Breast epithelium (tissue), 4 donors: ENCODE results near the gene RRM2. TPM values are rescaled to one million over a fixed set of nuclear protein-coding genes. Genes with fewer than 3 reads are reported as not detected.

Experiments
- DNase-seq, 2 donors: peaks; one replicate each; pipeline ENCODE4 v3.0.0-alpha.2; 2019; ENCODE audit warnings: low spot score in 2 of 2
- H3K27ac ChIP-seq, 2 donors: fragments of 200-600 bp; sonication (generic) in 1 of 2; one replicate each; pipeline ENCODE4 v1.5.1; 2016 to 2019; ENCODE audit warnings: mild to moderate bottlenecking in 1 of 2
- H3K27me3 ChIP-seq, 2 donors: fragments of 200-600 bp; sonication (generic) in 1 of 2; one replicate each; pipeline versions ENCODE4 v1.5.1 to v1.6.0; 2017 to 2019; ENCODE audit warnings: control low read depth in 1 of 2, mild to moderate bottlenecking in 1 of 2
- H3K36me3 ChIP-seq: fragments of 200-600 bp; one replicate; pipeline ENCODE4 v1.5.1; 2019
- H3K4me1 ChIP-seq, 2 donors: fragments of 200-600 bp; sonication (generic); one replicate each; pipeline ENCODE4 v1.5.1; 2016 to 2019; ENCODE audit warnings: control low read depth in 1 of 2
- H3K4me3 ChIP-seq, 3 donors: fragments of 200-600 bp; sonication (generic); 1 replicate in 2 of 3; 2 replicates in 1 of 3; pipeline ENCODE4 v1.5.1; 2016 to 2019; ENCODE audit warnings: mild to moderate bottlenecking in 3 of 3, moderate library complexity in 2 of 3
- H3K9me3 ChIP-seq, 2 donors: fragments of 200-600 bp; sonication (generic) in 1 of 2; one replicate each; pipeline ENCODE4 v1.5.1; 2016 to 2019; ENCODE audit warnings: control low read depth in 1 of 2
- CTCF ChIP-seq, 3 donors: fragments of 450-650 bp; IDR thresholded peaks; one replicate each; pipeline ENCODE4 v1.5.1; 2016 to 2017; ENCODE audit warnings: antibody characterized with exemption in 3 of 3, mild to moderate bottlenecking in 3 of 3, moderate library complexity in 3 of 3
- POLR2A ChIP-seq: fragments of 450-650 bp; IDR thresholded peaks from one replicate; pipeline ENCODE4 v1.6.1; 2016; ENCODE audit warnings: antibody characterized with exemption, mild to moderate bottlenecking, moderate library complexity
- POLR2AphosphoS5 ChIP-seq, 3 donors: sonication (generic); formaldehyde crosslinking; IDR thresholded peaks; one replicate each; pipeline ENCODE4 v1.6.1; 2017; ENCODE audit warnings: antibody characterized with exemption in 3 of 3
- intact Hi-C: fragments of 100-400 bp; cut with DNase I; formaldehyde crosslinking; loops from one replicate; pipeline ENCODE4 v1.15.1; 2023; ENCODE audit warnings: low total_unique reads
- total RNA-seq, 3 donors: library from RNA; depleted of rRNA; stranded (reverse); fragments of >200 nt; gene quantifications; one replicate each; pipeline ENCODE4 v1.1.0, GENCODE V29; 2016

RRM2 gene
- total RNA-seq, 3 donors from 2014 or later = 0.98 to 2.6 (median 1.6) TPM

DNA sequence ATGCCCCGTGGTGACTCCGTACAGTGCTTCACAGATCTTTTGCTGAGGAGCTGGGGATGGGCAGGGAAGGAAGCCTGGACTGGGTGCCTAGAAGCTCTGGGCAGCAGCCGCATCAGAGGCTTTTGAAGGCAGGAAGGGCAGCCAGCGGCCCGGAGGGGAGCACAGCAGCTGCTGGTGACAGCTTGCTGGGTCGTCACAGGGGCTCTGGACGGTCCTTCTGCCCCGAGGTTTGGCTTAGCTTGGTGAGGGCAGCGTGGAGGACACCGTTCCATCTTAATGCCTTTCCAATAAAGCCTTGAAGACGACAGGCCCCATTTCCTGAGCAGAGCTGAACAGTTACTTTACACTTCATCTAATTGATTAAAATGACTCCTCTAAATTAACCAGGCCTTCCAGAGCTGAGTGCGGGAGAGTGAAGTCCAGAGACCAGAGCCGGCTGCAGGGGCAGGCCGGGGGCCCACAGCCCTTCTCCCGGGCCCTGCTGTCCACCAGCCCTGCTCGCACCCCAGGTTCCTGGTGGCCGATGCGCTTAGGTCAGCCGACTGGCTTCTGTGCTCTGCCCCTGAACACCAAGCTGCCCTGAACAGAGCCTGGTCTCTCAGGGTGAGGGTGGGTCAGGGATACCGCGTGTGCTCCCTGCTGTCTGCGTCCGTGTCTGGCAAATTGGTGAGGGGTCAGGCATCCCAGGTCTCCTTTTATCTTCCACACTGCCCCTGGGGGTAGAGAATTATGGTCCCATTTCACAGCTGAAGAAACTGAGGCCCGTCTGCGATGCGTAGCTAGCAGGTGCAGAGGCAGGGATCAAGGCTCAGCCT lies 43.5 kb downstream of the RRM2 start:
- intact Hi-C loops = no loop called here
- Histone ChIP-seq H3K27ac (no peak overlapping the region), H3K27me3 (no peaks in the 10 kb centered on the region), H3K4me3 (no peak overlapping the region), H3K36me3 (no peaks in the 10 kb centered on the region), H3K9me3 (no peaks in the 10 kb centered on the region), H3K4me1 (no peaks in the 10 kb centered on the region)
- TF ChIP-seq CTCF (IDR thresholded peaks at IDR 0.05) (no peak), POLR2AphosphoS5 (IDR thresholded peaks at IDR 0.05) (no peak), POLR2A (no peak)
- DNase-seq = no peak

- intact Hi-C loops = no loop called here
- no peaks in the 10 kb centered on the region for H3K9me3 ChIP-seq
- H3K4me3 ChIP-seq = no peak overlapping the region
- H3K27me3 ChIP-seq = no peaks in the 10 kb centered on the region
- no peaks in the 10 kb centered on the region for H3K36me3 ChIP-seq
- no peak overlapping the region for H3K27ac ChIP-seq
- no peak for DNase-seq
- H3K4me1 ChIP-seq = no peaks in the 10 kb centered on the region
- TF ChIP-seq POLR2A = no peak
- TF ChIP-seq CTCF (IDR thresholded peaks at IDR 0.05) = no peak
- no peak for TF ChIP-seq POLR2AphosphoS5 (IDR thresholded peaks at IDR 0.05)
Measured at GRCh38 chr2:10166676-10167292, 44.2 kb downstream of the RRM2 start.

GRCh38 chr2:10167316-10167715 lies 44.8 kb downstream of the RRM2 start:
- intact Hi-C loops = no loop called here
- no peak for TF ChIP-seq CTCF (IDR thresholded peaks at IDR 0.05)
- no peak for TF ChIP-seq POLR2AphosphoS5 (IDR thresholded peaks at IDR 0.05)
- TF ChIP-seq POLR2A = no peak
- DNase-seq = no peak
- no peak overlapping the region for H3K4me3 ChIP-seq
- H3K36me3 ChIP-seq = no peaks in the 10 kb centered on the region
- H3K4me1 ChIP-seq = no peaks in the 10 kb centered on the region
- H3K27ac ChIP-seq = no peak overlapping the region
- H3K27me3 ChIP-seq = no peaks in the 10 kb centered on the region
- no peaks in the 10 kb centered on the region for H3K9me3 ChIP-seq

- intact Hi-C loops = no loop called here
- Histone ChIP-seq H3K4me1 (no peaks in the 10 kb centered on the region), H3K36me3 (no peaks in the 10 kb centered on the region), H3K4me3 (no peak overlapping the region), H3K9me3 (no peaks in the 10 kb centered on the region), H3K27ac (no peak overlapping the region), H3K27me3 (no peaks in the 10 kb centered on the region)
- DNase-seq = no peak
- no peak for TF ChIP-seq POLR2AphosphoS5 (IDR thresholded peaks at IDR 0.05)
- no peak for TF ChIP-seq CTCF (IDR thresholded peaks at IDR 0.05)
- no peak for TF ChIP-seq POLR2A
Measured at GRCh38 chr2:10168221-10168620, 45.7 kb downstream of the RRM2 start.

GRCh38 chr2:10169053-10169578 lies 46.6 kb downstream of the RRM2 start:
- Histone ChIP-seq H3K4me1 (no peaks in the 10 kb centered on the region), H3K36me3 (no peaks in the 10 kb centered on the region), H3K27ac (no peak overlapping the region), H3K9me3 (no peaks in the 10 kb centered on the region), H3K27me3 (no peaks in the 10 kb centered on the region), H3K4me3 (no peak overlapping the region)
- TF ChIP-seq CTCF (IDR thresholded peaks at IDR 0.05) (no peak), POLR2AphosphoS5 (IDR thresholded peaks at IDR 0.05) (no peak), POLR2A (no peak)
- DNase-seq = no peak
- intact Hi-C loops = no loop called here
